AG04450 (cell line): ENCODE data around the gene RELCH. TPM values are rescaled to one million over a fixed set of nuclear protein-coding genes. Genes with fewer than 3 reads are reported as not detected.

Experiments used
- CTCF ChIA-PET: fragments of 300-600, 350-600 bp; formaldehyde crosslinking; extraction: SDS; loops from one replicate; lab custom pipeline; 2022; ENCODE audit warnings: antibody characterized with exemption, inconsistent platforms; lab: Charles Lee
- POLR2A ChIA-PET: fragments of 350-600 bp; formaldehyde crosslinking; extraction: SDS; loops from one replicate; lab custom pipeline; 2021; ENCODE audit warnings: antibody characterized with exemption, inconsistent platforms; lab: Yijun Ruan, JAX
- DNase-seq: peaks from one replicate; pipeline ENCODE4 v3.0.0-alpha.2; 2011; ENCODE audit warnings: low read depth, low spot score
- H3K27ac ChIP-seq: one replicate; pipeline ENCODE4 v1.5.1; 2012; ENCODE audit warnings: low read depth, low read length, control low read depth
- H3K27me3 ChIP-seq: one replicate; pipeline ENCODE4 v1.6.0; 2012; ENCODE audit warnings: low read length; ENCODE audit not compliant: control insufficient read depth, insufficient read depth
- H3K4me3 ChIP-seq: 2 replicates; pipeline ENCODE4 v1.5.1; 2011; ENCODE audit warnings: mild to moderate bottlenecking, low read depth, low read length, control low read depth
- H3K9me3 ChIP-seq: 2 replicates; pipeline ENCODE4 v1.5.1; 2012; ENCODE audit warnings: low read length; ENCODE audit not compliant: control insufficient read depth, insufficient read depth
- CTCF ChIP-seq: IDR thresholded peaks from 2 replicates; pipeline ENCODE4 v1.5.1; 2011; ENCODE audit warnings: low read depth, low read length, control low read depth, inconsistent platforms
- polyA plus RNA-seq: library from polyadenylated mRNA; depleted of rRNA; stranded (reverse); fragments of >200 nt; gene quantifications from 2 replicates; pipeline ENCODE4 v1.2.3, GENCODE V29; 2011

RELCH gene
- polyA plus RNA-seq, 1 experiment = 14.5 TPM

DNA sequence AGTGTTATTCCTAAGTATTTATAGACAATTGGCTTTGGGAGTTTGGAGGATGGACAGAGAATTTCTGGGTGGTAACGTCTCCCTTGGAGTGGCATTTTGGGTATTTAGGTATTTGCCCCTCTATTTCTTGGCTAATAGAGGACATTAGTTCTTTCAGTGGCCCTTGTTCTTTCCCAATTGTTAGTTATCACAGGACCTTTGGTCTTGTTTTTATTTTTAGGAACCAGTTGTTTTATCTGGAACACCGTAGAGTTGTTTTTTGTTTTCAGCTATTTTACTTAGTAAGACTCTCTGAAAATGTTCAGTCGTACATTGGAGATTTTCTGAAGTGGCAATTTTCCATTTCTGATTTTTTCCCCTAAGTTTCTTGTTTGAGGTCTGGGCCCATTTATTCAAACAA lies 97.6 kb downstream of the RELCH start:
- Histone ChIP-seq H3K4me3 (no peak overlapping the region), H3K27me3 (no peaks in the 10 kb centered on the region), H3K27ac (no peak overlapping the region), H3K9me3 (no peaks in the 10 kb centered on the region)
- CTCF ChIA-PET = no interaction called here
- TF ChIP-seq CTCF = no peak
- DNase-seq = no peak
- POLR2A ChIA-PET = no interaction called here

- DNase-seq = no peak
- ChIA-PET CTCF (interaction anchor here (1.0 kb wide), 1 partner anchor 140 kb away, joined by 3 read pairs; no protein-coding TSS in a partner anchor), POLR2A (no interaction called here)
- H3K27me3 ChIP-seq = no peaks in the 10 kb centered on the region
- no peak for TF ChIP-seq CTCF
- no peak overlapping the region for H3K27ac ChIP-seq
- no peaks in the 10 kb centered on the region for H3K9me3 ChIP-seq
- H3K4me3 ChIP-seq = no peak overlapping the region
These were observed 98.2 kb downstream of the RELCH start for GRCh38 chr18:62285281-62285680.

- ChIA-PET POLR2A (no interaction called here), CTCF (interaction anchor here (1.6 kb wide), 1 partner anchor 38 kb away, joined by 5 read pairs; no protein-coding TSS in a partner anchor)
- Histone ChIP-seq H3K4me3 (no peak overlapping the region), H3K9me3 (no peaks in the 10 kb centered on the region), H3K27ac (no peak overlapping the region), H3K27me3 (no peaks in the 10 kb centered on the region)
- TF ChIP-seq CTCF = no peak
- DNase-seq = no peak
These were observed 101.0 kb downstream of the RELCH start for GRCh38 chr18:62287781-62288664.

DNA sequence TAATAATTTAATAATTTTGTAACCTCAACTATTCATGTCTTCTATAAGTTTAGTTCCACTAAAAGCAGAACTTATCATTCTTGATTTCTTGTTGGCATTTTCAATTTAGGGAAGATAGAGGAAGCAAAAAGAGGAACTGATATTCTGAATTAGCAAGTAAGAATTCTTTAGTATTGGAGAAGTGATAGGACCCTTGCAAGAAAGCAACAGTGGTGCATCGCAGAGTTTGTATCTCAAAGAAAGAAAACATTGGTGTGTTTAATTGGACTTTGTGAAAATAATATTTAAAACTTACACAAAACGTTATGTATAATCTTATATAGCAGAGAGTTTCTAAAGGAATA lies 101.6 kb downstream of the RELCH start:
- no peak for TF ChIP-seq CTCF
- ChIA-PET POLR2A (no interaction called here), CTCF (no interaction called here)

GRCh38 chr18:62289047-62289446 lies 102.0 kb downstream of the RELCH start:
- CTCF ChIA-PET = interaction anchor here (1.1 kb wide), 1 partner anchor 106 kb away, joined by 4 read pairs; no protein-coding TSS in a partner anchor
- TF ChIP-seq CTCF = no peak

More for the DNA sequence above, 101.6 kb downstream of the RELCH start:
- Histone ChIP-seq H3K4me3 (no peak overlapping the region), H3K27me3 (no peaks in the 10 kb centered on the region), H3K27ac (no peak overlapping the region), H3K9me3 (no peaks in the 10 kb centered on the region)
- no peak for DNase-seq

More at GRCh38 chr18:62289047-62289446, 102.0 kb downstream of the RELCH start:
- POLR2A ChIA-PET = no interaction called here
- no peak overlapping the region for H3K27ac ChIP-seq
- no peak overlapping the region for H3K4me3 ChIP-seq
- no peaks in the 10 kb centered on the region for H3K9me3 ChIP-seq
- DNase-seq = no peak
- H3K27me3 ChIP-seq = no peaks in the 10 kb centered on the region
